NT2/D1 (cell line): ENCODE measurements around the gene RPL39.

ENCODE experiments used
- YY1 ChIP-seq: IDR thresholded peaks from 2 replicates; pipeline ENCODE4 v1.6.1; 2011; ENCODE audit not compliant: insufficient read length, insufficient read depth
- ZNF274 ChIP-seq: IDR thresholded peaks from 2 replicates; pipeline ENCODE4 v1.6.1; 2011; ENCODE audit warnings: mild to moderate bottlenecking, low read depth, low read length

DNA sequence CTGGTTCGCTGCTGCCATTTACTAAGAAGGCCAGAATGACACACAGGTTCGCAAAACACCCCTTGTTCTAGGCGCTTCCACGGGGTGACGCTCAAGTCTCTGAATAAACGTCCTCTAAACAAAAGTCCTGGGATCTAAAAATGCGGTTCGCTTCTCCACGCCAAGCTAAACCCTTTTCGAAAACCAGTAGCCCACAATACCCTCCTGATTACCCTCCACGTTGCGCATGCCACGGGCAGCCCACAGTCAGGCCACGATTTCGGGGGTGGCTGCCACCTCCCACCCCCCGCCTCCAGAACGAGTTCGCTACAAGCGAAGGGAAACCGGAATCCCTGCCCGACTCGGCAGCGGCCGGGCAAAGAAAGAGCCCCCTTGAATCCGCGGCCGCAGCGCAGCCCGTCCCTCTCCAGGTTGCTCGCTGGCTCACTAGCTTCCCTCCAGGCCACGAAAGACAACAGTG lies 423 bp downstream of the RPL39 start:
- TF ChIP-seq YY1, result no peak
- no peak for TF ChIP-seq ZNF274
